HG03159 (cell line): Measurements from ENCODE around the gene LRCOL1.

ENCODE experiments used
- ATAC-seq: cut with Tn5 transposase; IDR thresholded peaks from one replicate; pipeline ENCODE4 v1.9.1; 2021; ENCODE audit warnings: mild to moderate bottlenecking, moderate library complexity; ENCODE audit not compliant: unreplicated experiment

LRCOL1 gene

GRCh38 chr12:132554845-132555630, 55.3 kb downstream of the LRCOL1 start:
- no peak for ATAC-seq
